Measurements from ENCODE around the gene MYO5A.

Gene MYO5A

GRCh38 chr15:52329150-52329549 is 199.5 kb downstream of the MYO5A start:
- DNase-seq (ENCODE audit: low spot score), result no peak

GRCh38 chr15:52328680-52329079 is 200.0 kb downstream of the MYO5A start:
- DNase-seq (ENCODE audit: low spot score), result no peak

- no peak for DNase-seq (ENCODE audit: low spot score)
Observed at GRCh38 chr15:52326756-52327155, 201.9 kb downstream of the MYO5A start.

- DNase-seq (ENCODE audit: low spot score), result no peak
Observed at GRCh38 chr15:52324109-52324508, 204.6 kb downstream of the MYO5A start.

- DNase-seq (ENCODE audit: low spot score), result no peak
Observed at GRCh38 chr15:52318729-52319500, 209.8 kb downstream of the MYO5A start.

GRCh38 chr15:52317688-52318087 is 211.0 kb downstream of the MYO5A start:
- DNase-seq (ENCODE audit: low spot score), result no peak

- DNase-seq (ENCODE audit: low spot score), result no peak
Observed at GRCh38 chr15:52317022-52317421, 211.7 kb downstream of the MYO5A start.

- DNase-seq (ENCODE audit: low spot score), result no peak
Observed at GRCh38 chr15:52309154-52309548, 219.5 kb downstream of the MYO5A start.

- DNase-seq (ENCODE audit: low spot score), result no peak
Observed at GRCh38 chr15:52308446-52309153, 220.1 kb downstream of the MYO5A start.

GRCh38 chr15:52307847-52308246 is 220.8 kb downstream of the MYO5A start:
- no peak for DNase-seq (ENCODE audit: low spot score)

GRCh38 chr15:52306270-52306669 is 222.4 kb downstream of the MYO5A start:
- no peak for DNase-seq (ENCODE audit: low spot score)

GRCh38 chr15:52303093-52303772 is 225.4 kb downstream of the MYO5A start:
- no peak for DNase-seq (ENCODE audit: low spot score)

GRCh38 chr15:52301265-52301847 is 227.3 kb downstream of the MYO5A start:
- no peak for DNase-seq (ENCODE audit: low spot score)

- no peak for DNase-seq (ENCODE audit: low spot score)
Observed at GRCh38 chr15:52295421-52296001, 233.2 kb downstream of the MYO5A start, which contains the start of gene MYO5C. Gene MYO5C (minus strand): TSS chr15:52295804. CDS start chr15:52295636, 168 bp downstream.

- DNase-seq (ENCODE audit: low spot score), result no peak
Observed at GRCh38 chr15:52294881-52295420, 233.7 kb downstream of the MYO5A start.

- DNase-seq (ENCODE audit: low spot score), result no peak
Observed at GRCh38 chr15:52292780-52293392, 235.8 kb downstream of the MYO5A start.

- DNase-seq (ENCODE audit: low spot score), result no peak
Observed at GRCh38 chr15:52291204-52291603, 237.5 kb downstream of the MYO5A start.

- no peak for DNase-seq (ENCODE audit: low spot score)
Observed at GRCh38 chr15:52290800-52291199, 237.9 kb downstream of the MYO5A start.

GRCh38 chr15:52290329-52290728 is 238.4 kb downstream of the MYO5A start:
- DNase-seq (ENCODE audit: low spot score), result no peak

- DNase-seq (ENCODE audit: low spot score), result no peak
Observed at GRCh38 chr15:52289629-52290081, 239.0 kb downstream of the MYO5A start.

- DNase-seq (ENCODE audit: low spot score), result no peak
Observed at GRCh38 chr15:52288986-52289385, 239.7 kb downstream of the MYO5A start.

All from hematopoietic multipotent progenitor cell treated with erythropoietin and hydrocortisone succinate and interleukin-3 and kit ligand, for 17 days (in vitro differentiated cells).